ENCODE results near the gene ADGRA1. TPM values are rescaled to one million over a fixed set of nuclear protein-coding genes. Genes with fewer than 3 reads are reported as not detected.
"Not testable (repeated sequence)": the region's sequence is repeated elsewhere in the genome, so short reads cannot be mapped to it uniquely, and the experiment has no call there.

Gene ADGRA1
- polyA plus RNA-seq, 4 donors = 0.10 to 0.22 TPM; not detected in 2

DNA sequence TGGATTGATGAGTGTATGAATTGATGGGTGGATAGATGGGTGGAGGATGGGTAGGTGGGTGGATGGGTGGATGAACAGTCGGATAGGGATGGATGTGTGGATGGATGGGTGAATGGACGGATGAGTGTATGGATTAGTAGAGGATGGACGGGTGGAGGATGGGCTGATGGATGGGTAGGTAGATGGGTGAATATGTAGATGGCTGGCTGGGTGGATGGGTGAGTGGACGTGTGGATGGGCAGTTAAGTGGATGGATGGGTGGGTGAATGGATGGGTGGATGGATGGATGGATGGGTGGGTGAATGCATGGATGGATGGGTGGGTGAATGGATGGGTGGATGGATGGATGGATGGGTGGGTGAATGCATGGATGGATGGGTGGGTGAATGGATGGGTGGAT, 87.9 kb downstream of the ADGRA1 start:
- DNase-seq; H3K4me1 ChIP-seq (ENCODE audit: control insufficient read depth in 3 of 3, insufficient read depth in 2 of 3, low read depth in 1 of 3, low read length in 2 of 3); H3K27me3 ChIP-seq (ENCODE audit: control insufficient read depth in 3 of 3, insufficient read depth in 3 of 3, low read length in 3 of 3); FAIRE-seq; H3K9me3 ChIP-seq (ENCODE audit: control insufficient read depth in 2 of 2, insufficient read depth in 1 of 2, low read depth in 1 of 2, low read length in 1 of 2); H3K27ac ChIP-seq (ENCODE audit: low read depth in 1 of 3, low read length in 2 of 3); H3K4me3 ChIP-seq (ENCODE audit: low read depth in 1 of 3, low read length in 3 of 3): not testable (repeated sequence)
- WGBS, 3 donors = 86 to 93% (median 88%) methylated on average over 4 of the region's 4 CpGs
- peaks cover 0 to 37% (median 0%) of the 10 kb centered on the region in 3 donors for H3K36me3 ChIP-seq (ENCODE audit: control insufficient read depth in 3 of 3, insufficient read depth in 2 of 3, low read depth in 1 of 3, low read length in 3 of 3)

DNA sequence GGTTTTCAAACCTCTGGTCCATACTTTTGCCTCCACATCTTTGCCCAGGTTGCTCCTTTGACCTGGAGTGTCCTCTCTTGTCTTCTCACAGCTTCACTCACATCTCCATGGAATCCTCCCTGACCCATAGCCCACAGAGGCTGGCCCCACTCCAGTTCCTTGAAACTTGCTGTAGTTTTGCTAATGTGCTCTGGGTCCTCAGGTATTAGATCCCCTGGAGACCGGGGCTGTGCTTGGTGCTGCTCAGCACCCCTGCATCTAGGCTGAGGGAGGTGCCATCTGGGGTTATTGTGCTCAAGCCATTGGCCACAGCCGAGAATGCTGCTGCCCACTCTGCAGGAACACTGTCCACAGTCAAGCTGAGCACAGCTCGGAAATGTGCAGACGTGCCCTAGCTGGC, 88.8 kb downstream of the ADGRA1 start:
- Histone ChIP-seq H3K9me3 (ENCODE audit: control insufficient read depth in 2 of 2, insufficient read depth in 1 of 2, low read depth in 1 of 2, low read length in 1 of 2) (peaks cover 0 to 3% of the 10 kb centered on the region in 2 donors), H3K36me3 (ENCODE audit: control insufficient read depth in 3 of 3, insufficient read depth in 2 of 3, low read depth in 1 of 3, low read length in 3 of 3) (peaks cover 0 to 44% (median 0%) of the 10 kb centered on the region in 3 donors), H3K4me1 (ENCODE audit: control insufficient read depth in 3 of 3, insufficient read depth in 2 of 3, low read depth in 1 of 3, low read length in 2 of 3) (no peaks in the 10 kb centered on the region), H3K27me3 (ENCODE audit: control insufficient read depth in 3 of 3, insufficient read depth in 3 of 3, low read length in 3 of 3) (no peaks in the 10 kb centered on the region), H3K4me3 (ENCODE audit: low read depth in 1 of 3, low read length in 3 of 3) (no peak overlapping the region), H3K27ac (ENCODE audit: low read depth in 1 of 3, low read length in 2 of 3) (no peak overlapping the region)
- WGBS, 3 donors = 85 to 91% (median 90%) methylated on average over 4 of the region's 4 CpGs
- no peak for FAIRE-seq
- no peak for DNase-seq

DNA sequence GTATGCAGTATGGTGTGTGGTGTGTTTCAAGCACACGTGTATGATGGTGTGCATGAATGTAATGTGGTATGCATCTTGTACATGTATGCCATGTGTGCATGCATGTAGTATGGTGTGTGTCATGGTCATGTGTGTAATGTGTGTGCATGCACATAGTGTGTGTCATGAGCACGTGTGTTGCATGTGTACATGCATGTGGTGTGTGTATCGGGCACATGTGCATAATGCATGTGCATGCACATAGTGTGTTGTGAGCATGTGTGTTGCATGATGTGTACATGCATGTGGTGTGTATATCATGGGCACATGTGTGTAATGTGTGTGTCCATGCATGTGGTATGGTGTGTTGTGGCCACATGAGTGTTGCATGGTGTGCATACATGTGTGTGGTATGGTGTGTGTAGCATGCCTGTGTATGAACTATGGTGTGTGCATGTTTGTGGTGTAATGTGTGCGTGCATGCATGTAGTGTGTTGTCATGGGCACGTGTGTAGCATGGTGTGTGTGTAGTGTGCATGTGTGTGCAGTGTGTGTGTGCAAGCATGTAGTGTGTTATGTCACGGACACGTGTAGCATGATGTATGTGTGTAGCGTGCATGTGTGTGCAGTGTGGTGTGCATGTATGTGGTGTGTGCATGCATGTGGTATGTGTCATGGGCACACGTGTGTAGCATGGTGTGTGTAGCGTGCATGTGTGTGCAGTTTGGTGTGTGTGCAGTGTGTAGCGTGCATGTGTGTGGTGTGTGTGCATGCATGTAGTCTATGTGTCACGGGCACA, 89.8 kb downstream of the ADGRA1 start:
- Histone ChIP-seq H3K4me1 (ENCODE audit: control insufficient read depth in 3 of 3, insufficient read depth in 2 of 3, low read depth in 1 of 3, low read length in 2 of 3) (no peaks in the 10 kb centered on the region), H3K9me3 (ENCODE audit: control insufficient read depth in 2 of 2, insufficient read depth in 1 of 2, low read depth in 1 of 2, low read length in 1 of 2) (peaks cover 0 to 3% of the 10 kb centered on the region in 2 donors), H3K36me3 (ENCODE audit: control insufficient read depth in 3 of 3, insufficient read depth in 2 of 3, low read depth in 1 of 3, low read length in 3 of 3) (peaks cover 0 to 43% (median 0%) of the 10 kb centered on the region in 3 donors), H3K4me3 (ENCODE audit: low read depth in 1 of 3, low read length in 3 of 3) (no peak overlapping the region), H3K27ac (ENCODE audit: low read depth in 1 of 3, low read length in 2 of 3) (no peak overlapping the region), H3K27me3 (ENCODE audit: control insufficient read depth in 3 of 3, insufficient read depth in 3 of 3, low read length in 3 of 3) (no peaks in the 10 kb centered on the region)
- 92 to 97% (median 94%) methylated on average over 12 of the region's 12 CpGs for WGBS, 3 donors
- FAIRE-seq (no peak), DNase-seq (no peak)

DNA sequence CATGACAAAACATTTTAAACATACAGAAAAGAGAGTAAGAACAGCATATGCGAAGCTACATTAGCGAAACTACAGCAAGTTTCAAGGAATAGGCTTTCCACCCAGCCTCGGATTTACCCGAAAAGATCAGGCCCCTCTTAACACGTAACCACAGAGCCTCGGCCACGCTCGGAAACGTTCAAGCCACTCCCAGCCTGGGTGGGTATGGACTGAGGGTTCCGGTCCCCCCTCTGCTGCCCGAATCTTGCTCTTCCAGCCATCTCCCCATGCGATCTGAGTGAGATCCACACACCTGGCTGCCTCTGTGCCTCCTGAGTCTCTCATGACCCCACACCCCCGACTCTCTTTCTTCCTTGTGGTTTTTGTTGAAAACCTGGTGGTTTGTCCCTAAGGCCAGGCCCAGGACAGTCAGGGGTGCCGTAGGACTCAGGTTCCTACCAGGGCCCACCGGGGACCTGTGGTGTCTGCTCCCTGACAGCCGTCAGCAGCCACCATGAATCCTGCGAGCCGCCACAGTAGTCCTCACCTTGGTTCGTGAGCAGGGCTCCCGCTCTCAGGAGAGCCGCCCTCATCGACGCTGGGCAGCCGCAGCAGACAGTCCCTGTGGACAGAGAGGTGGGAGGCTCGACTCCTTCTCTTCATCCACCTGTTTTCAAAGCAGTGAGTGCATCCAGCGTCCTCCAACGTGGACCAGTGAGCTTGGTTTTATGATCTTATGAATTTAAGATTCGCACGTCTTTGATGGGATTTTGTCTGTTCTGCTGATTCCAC, 90.8 kb downstream of the ADGRA1 start:
- H3K4me1 ChIP-seq (ENCODE audit: control insufficient read depth in 3 of 3, insufficient read depth in 2 of 3, low read depth in 1 of 3, low read length in 2 of 3) = no peaks in the 10 kb centered on the region
- H3K27me3 ChIP-seq (ENCODE audit: control insufficient read depth in 3 of 3, insufficient read depth in 3 of 3, low read length in 3 of 3) = no peaks in the 10 kb centered on the region
- H3K4me3 ChIP-seq (ENCODE audit: low read depth in 1 of 3, low read length in 3 of 3) = no peak overlapping the region
- peaks cover 0 to 3% of the 10 kb centered on the region in 2 donors for H3K9me3 ChIP-seq (ENCODE audit: control insufficient read depth in 2 of 2, insufficient read depth in 1 of 2, low read depth in 1 of 2, low read length in 1 of 2)
- no peak overlapping the region for H3K27ac ChIP-seq (ENCODE audit: low read depth in 1 of 3, low read length in 2 of 3)
- H3K36me3 ChIP-seq (ENCODE audit: control insufficient read depth in 3 of 3, insufficient read depth in 2 of 3, low read depth in 1 of 3, low read length in 3 of 3) = peaks cover 0 to 38% (median 0%) of the 10 kb centered on the region in 3 donors
- WGBS, 3 donors = 92 to 96% (median 92%) methylated on average over 29 of the region's 29 CpGs
- no peak for FAIRE-seq
- DNase-seq = no peak

DNA sequence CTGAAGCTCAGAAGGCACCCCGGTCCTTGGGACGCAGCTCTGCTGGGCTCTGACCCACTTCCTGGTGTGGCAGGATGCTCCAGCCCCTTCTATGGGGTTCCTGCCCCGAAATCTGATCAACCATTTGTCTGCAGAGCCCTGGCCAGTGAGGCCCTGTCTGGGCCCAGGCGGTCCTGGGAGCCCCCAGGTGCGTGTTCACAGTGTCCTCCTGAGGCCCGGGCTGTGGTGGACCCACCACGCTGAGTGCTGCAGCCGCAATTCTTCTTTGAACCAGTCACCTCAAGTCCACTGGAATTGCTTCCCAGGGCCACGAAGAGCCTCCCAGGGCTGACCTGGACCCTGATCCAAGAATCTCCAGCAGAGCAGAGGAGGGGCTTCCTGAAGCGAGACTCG, 91.4 kb downstream of the ADGRA1 start:
- 77 to 89% (median 82%) methylated on average over 11 of the region's 11 CpGs for WGBS, 3 donors
- Histone ChIP-seq H3K9me3 (ENCODE audit: control insufficient read depth in 2 of 2, insufficient read depth in 1 of 2, low read depth in 1 of 2, low read length in 1 of 2) (peaks cover 0 to 3% of the 10 kb centered on the region in 2 donors), H3K36me3 (ENCODE audit: control insufficient read depth in 3 of 3, insufficient read depth in 2 of 3, low read depth in 1 of 3, low read length in 3 of 3) (peaks cover 0 to 38% (median 0%) of the 10 kb centered on the region in 3 donors), H3K27me3 (ENCODE audit: control insufficient read depth in 3 of 3, insufficient read depth in 3 of 3, low read length in 3 of 3) (no peaks in the 10 kb centered on the region), H3K4me3 (ENCODE audit: low read depth in 1 of 3, low read length in 3 of 3) (no peak overlapping the region), H3K27ac (ENCODE audit: low read depth in 1 of 3, low read length in 2 of 3) (no peak overlapping the region), H3K4me1 (ENCODE audit: control insufficient read depth in 3 of 3, insufficient read depth in 2 of 3, low read depth in 1 of 3, low read length in 2 of 3) (no peaks in the 10 kb centered on the region)
- DNase-seq = no peak
- no peak for FAIRE-seq

DNA sequence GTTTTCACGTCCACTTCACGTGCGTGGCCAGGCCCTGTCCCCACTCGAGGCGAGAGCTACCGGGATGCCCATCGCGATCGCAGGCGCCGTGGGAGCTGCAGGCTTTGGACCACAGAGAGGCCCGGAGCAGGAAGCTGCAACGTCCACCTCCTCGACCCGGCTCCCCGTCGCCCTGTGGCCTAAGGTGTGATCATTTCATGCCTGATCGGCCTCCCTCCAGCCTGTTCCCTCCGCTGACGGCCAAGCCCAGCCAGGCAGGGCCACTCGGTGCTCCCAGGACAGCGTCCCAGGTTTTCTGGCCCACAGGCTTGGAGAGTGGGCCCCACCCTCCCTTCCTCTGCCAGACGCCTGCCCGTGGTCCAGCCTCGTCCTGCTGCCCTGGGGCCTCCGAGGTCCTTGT, 91.9 kb downstream of the ADGRA1 start:
- whole genome bisulfite sequencing, 3 donors = 83 to 84% (median 84%) methylated on average over 23 to 26 of the region's 26 CpGs
- FAIRE-seq = no peak
- Histone ChIP-seq H3K4me3 (ENCODE audit: low read depth in 1 of 3, low read length in 3 of 3) (no peak overlapping the region), H3K27me3 (ENCODE audit: control insufficient read depth in 3 of 3, insufficient read depth in 3 of 3, low read length in 3 of 3) (no peaks in the 10 kb centered on the region), H3K36me3 (ENCODE audit: control insufficient read depth in 3 of 3, insufficient read depth in 2 of 3, low read depth in 1 of 3, low read length in 3 of 3) (peaks cover 0 to 42% (median 0%) of the 10 kb centered on the region in 3 donors), H3K27ac (ENCODE audit: low read depth in 1 of 3, low read length in 2 of 3) (no peak overlapping the region), H3K9me3 (ENCODE audit: control insufficient read depth in 2 of 2, insufficient read depth in 1 of 2, low read depth in 1 of 2, low read length in 1 of 2) (peaks cover 0 to 3% of the 10 kb centered on the region in 2 donors), H3K4me1 (ENCODE audit: control insufficient read depth in 3 of 3, insufficient read depth in 2 of 3, low read depth in 1 of 3, low read length in 2 of 3) (no peaks in the 10 kb centered on the region)
- no peak for DNase-seq

DNA sequence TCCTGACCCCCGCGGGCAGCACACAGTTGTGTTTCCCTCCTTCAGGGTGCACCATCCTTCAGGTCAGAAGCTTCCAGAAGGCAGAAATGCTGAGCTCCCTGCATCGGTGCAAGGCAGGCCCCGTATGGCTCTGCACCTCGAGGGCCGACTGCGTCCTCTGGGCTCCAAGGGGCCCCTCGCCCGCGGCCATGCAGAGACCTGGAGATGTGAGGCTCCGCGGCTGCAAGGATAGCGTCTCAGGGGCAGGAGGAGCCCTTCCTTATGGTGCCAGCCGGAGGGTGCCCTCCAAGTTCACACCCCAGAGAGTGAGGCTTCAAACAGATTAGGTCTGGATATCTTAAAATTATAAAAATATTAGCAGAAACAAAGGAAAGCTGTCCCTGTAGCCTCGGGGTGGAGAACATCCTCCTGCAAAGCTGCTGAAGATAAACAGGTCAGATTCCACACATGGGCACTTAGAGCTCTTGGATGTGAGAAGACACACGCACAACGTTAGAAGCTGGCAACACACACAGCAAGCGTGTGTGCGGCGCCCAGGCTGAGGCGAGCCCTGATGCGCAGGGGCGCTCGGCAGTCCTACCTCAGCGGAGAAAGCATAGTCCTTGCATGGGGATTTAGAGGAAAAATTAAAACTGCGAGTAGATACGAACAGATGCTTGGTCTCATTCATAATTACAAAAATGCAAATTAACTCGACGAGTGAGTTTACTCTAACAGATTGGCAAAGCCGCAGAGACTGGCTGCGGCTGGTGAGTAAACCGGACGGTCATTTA, 92.7 kb downstream of the ADGRA1 start:
- 86 to 89% (median 88%) methylated on average over 33 of the region's 33 CpGs for WGBS, 3 donors
- Histone ChIP-seq H3K27ac (ENCODE audit: low read depth in 1 of 3, low read length in 2 of 3) (no peak overlapping the region), H3K4me3 (ENCODE audit: low read depth in 1 of 3, low read length in 3 of 3) (no peak overlapping the region), H3K36me3 (ENCODE audit: control insufficient read depth in 3 of 3, insufficient read depth in 2 of 3, low read depth in 1 of 3, low read length in 3 of 3) (peaks cover 0 to 45% (median 0%) of the 10 kb centered on the region in 3 donors), H3K9me3 (ENCODE audit: control insufficient read depth in 2 of 2, insufficient read depth in 1 of 2, low read depth in 1 of 2, low read length in 1 of 2) (peaks cover 0 to 3% of the 10 kb centered on the region in 2 donors), H3K27me3 (ENCODE audit: control insufficient read depth in 3 of 3, insufficient read depth in 3 of 3, low read length in 3 of 3) (no peaks in the 10 kb centered on the region), H3K4me1 (ENCODE audit: control insufficient read depth in 3 of 3, insufficient read depth in 2 of 3, low read depth in 1 of 3, low read length in 2 of 3) (no peaks in the 10 kb centered on the region)
- DNase-seq (no peak), FAIRE-seq (no peak)

DNA sequence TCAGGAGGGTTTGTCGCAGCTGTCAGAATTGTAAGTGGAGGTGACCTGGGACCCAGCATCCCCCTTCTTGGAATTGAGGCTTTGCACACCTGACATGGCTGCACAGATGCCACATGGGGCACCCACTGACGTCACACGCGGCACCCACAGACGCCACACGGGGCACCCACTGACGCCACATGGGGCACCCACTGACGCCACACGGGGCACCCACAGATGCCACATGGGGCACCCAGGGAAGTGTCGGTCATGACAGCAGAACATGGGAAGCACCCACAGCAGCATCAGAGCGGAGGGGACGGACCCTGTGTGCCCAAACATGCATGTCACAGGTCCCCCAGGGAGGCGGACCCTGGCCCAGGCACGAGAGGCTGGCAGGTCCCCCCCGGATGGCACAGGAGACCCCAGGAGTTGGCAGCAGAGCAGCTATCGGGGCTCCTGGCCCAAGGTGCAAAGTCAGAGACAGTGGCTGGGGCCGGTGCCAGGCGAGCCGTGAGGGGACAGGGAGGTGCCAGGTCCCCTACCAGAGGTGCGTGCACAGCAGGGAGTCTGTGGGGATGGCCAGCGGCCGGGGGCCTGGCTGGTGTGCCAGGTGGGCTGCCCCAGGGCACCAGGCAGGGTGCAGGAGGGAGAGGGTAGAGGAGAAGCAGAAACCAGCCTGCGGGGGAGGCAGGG, 93.4 kb downstream of the ADGRA1 start:
- H3K27me3 ChIP-seq (ENCODE audit: control insufficient read depth in 3 of 3, insufficient read depth in 3 of 3, low read length in 3 of 3) = no peaks in the 10 kb centered on the region
- peaks cover 0 to 48% (median 0%) of the 10 kb centered on the region in 3 donors for H3K36me3 ChIP-seq (ENCODE audit: control insufficient read depth in 3 of 3, insufficient read depth in 2 of 3, low read depth in 1 of 3, low read length in 3 of 3)
- H3K4me1 ChIP-seq (ENCODE audit: control insufficient read depth in 3 of 3, insufficient read depth in 2 of 3, low read depth in 1 of 3, low read length in 2 of 3) = no peaks in the 10 kb centered on the region
- 78 to 89% (median 81%) methylated on average over 23 of the region's 23 CpGs for whole genome bisulfite sequencing, 3 donors
- H3K9me3 ChIP-seq (ENCODE audit: control insufficient read depth in 2 of 2, insufficient read depth in 1 of 2, low read depth in 1 of 2, low read length in 1 of 2) = peaks cover 0 to 3% of the 10 kb centered on the region in 2 donors
- no peak overlapping the region for H3K4me3 ChIP-seq (ENCODE audit: low read depth in 1 of 3, low read length in 3 of 3)
- no peak overlapping the region for H3K27ac ChIP-seq (ENCODE audit: low read depth in 1 of 3, low read length in 2 of 3)
- FAIRE-seq = no peak
- DNase-seq = no peak
